Glutamatergic neuron (in vitro differentiated cells): ENCODE measurements around the gene HMBS. TPM values are rescaled to one million over a fixed set of nuclear protein-coding genes. Genes with fewer than 3 reads are reported as not detected.

ENCODE experiments used
- DNase-seq: peaks from one replicate; pipeline ENCODE4 v3.0.0; 2022
- H3K27ac Mint-ChIP-seq: one replicate; pipeline ENCODE4 v1.8.0; 2020; ENCODE audit warnings: mild to moderate bottlenecking, mixed read lengths, inconsistent platforms; ENCODE audit not compliant: unreplicated experiment
- H3K27me3 Mint-ChIP-seq: one replicate; pipeline ENCODE4 v1.8.0; 2020; ENCODE audit warnings: mild to moderate bottlenecking, moderate library complexity, mixed read lengths, inconsistent platforms; ENCODE audit not compliant: unreplicated experiment
- H3K36me3 Mint-ChIP-seq: one replicate; pipeline ENCODE4 v1.8.0; 2020; ENCODE audit warnings: mild to moderate bottlenecking, mixed read lengths, inconsistent platforms; ENCODE audit not compliant: unreplicated experiment
- H3K4me1 Mint-ChIP-seq: one replicate; pipeline ENCODE4 v1.8.0; 2020; ENCODE audit warnings: mild to moderate bottlenecking, low read depth, mixed read lengths, inconsistent platforms; ENCODE audit not compliant: unreplicated experiment
- H3K4me3 Mint-ChIP-seq: one replicate; pipeline ENCODE4 v1.8.0; 2020; ENCODE audit warnings: mild to moderate bottlenecking, mixed read lengths, inconsistent platforms; ENCODE audit not compliant: unreplicated experiment
- H3K9me3 Mint-ChIP-seq: one replicate; pipeline ENCODE4 v1.8.0; 2020; ENCODE audit warnings: mild to moderate bottlenecking, moderate library complexity, mixed read lengths, inconsistent platforms; ENCODE audit not compliant: unreplicated experiment
- total RNA-seq: library from RNA; stranded (reverse); fragmentation: NEBNext Ultra II Directional; extraction: Animal tissue kit (Norgen Biotek cat#: 25700); gene quantifications from one replicate; pipeline ENCODE4 v1.2.1, GENCODE V29; 2021; ENCODE audit not compliant: unreplicated experiment
- TF ChIP-seq, protein P1 (sequence below): fragments of 200-600 bp; sonication (generic); IDR thresholded peaks from one replicate; pipeline ENCODE4 v1.5.0; 2021; ENCODE audit not compliant: partially characterized antibody, unreplicated experiment

HMBS gene
- total RNA-seq, 1 donor from 2014 or later, result 30.4 TPM

DNA sequence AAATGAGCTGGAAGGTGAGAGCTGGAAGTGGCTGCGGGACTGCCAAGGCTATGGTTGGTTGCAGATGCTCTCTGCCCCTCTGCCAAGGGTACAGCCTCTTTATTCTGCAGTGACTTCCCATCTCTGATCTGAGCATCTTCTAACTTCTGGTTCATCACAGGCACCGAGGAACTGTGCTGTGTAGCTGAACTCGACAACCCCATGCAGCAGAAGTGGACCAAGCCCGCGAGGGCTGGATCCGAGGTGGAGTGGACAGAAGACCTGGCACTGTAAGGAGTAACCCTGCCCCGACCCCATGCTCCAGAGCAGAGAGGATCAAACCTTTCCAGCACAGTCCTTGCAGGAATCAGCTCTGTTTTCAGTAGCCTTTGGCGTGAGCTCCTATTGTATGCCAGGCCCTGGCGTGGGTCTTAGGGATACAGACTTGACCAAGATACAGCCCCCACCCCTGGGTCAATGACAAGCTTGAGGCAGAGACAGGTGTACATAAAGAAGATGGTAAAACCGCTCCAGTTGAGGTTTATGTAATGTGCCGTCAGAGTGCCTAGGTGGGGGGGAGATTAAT lies 26.8 kb downstream of the HMBS start:
- peak overlapping the region; percentile 23 for H3K4me3 Mint-ChIP-seq
- H3K4me1 Mint-ChIP-seq, result peaks cover 11% of the 10 kb centered on the region
- TF ChIP-seq, protein P1, sequence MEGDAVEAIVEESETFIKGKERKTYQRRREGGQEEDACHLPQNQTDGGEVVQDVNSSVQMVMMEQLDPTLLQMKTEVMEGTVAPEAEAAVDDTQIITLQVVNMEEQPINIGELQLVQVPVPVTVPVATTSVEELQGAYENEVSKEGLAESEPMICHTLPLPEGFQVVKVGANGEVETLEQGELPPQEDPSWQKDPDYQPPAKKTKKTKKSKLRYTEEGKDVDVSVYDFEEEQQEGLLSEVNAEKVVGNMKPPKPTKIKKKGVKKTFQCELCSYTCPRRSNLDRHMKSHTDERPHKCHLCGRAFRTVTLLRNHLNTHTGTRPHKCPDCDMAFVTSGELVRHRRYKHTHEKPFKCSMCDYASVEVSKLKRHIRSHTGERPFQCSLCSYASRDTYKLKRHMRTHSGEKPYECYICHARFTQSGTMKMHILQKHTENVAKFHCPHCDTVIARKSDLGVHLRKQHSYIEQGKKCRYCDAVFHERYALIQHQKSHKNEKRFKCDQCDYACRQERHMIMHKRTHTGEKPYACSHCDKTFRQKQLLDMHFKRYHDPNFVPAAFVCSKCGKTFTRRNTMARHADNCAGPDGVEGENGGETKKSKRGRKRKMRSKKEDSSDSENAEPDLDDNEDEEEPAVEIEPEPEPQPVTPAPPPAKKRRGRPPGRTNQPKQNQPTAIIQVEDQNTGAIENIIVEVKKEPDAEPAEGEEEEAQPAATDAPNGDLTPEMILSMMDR, result no peak
- H3K9me3 Mint-ChIP-seq, result no peaks in the 10 kb centered on the region
- DNase-seq, result no peak
- H3K36me3 Mint-ChIP-seq, result peaks cover 17% of the 10 kb centered on the region
- H3K27me3 Mint-ChIP-seq, result peaks cover 7% of the 10 kb centered on the region
- H3K27ac Mint-ChIP-seq, result no peak overlapping the region

DNA sequence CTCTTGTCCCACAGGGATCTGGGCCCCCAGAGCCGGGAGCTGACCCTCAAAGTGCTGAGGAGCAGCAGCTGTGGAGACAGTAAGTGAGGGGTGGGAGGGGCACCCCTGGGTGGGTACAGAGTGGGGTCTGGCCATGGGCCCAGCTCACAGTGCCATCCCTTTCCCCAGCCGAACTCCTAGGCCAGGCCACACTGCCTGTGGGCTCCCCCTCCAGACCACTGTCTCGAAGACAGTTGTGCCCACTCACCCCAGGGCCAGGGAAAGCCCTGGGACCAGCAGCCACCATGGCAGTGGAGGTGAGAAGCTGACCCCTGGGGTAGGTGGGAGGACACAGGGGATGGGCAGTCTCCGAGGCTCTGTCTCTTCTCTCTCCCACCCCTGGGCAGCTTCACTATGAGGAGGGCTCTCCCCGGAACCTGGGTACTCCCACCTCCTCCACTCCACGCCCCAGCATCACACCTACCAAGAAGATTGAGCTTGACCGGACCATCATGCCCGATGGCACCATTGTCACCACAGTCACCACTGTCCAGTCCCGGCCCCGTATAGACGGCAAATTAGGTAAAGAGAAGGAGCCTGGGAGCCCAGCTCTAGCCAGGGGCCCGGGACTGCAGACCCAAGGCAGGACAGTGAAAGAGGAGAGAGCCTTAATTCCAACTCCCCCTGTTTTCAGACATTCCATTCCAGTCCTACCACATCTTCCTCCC lies 27.8 kb downstream of the HMBS start:
- peaks cover 17% of the 10 kb centered on the region for H3K36me3 Mint-ChIP-seq
- DNase-seq, result no peak
- H3K4me1 Mint-ChIP-seq, result peaks cover 6% of the 10 kb centered on the region
- no peak overlapping the region for H3K4me3 Mint-ChIP-seq
- H3K27me3 Mint-ChIP-seq, result peaks cover 7% of the 10 kb centered on the region
- H3K27ac Mint-ChIP-seq, result no peak overlapping the region
- peaks cover 2% of the 10 kb centered on the region for H3K9me3 Mint-ChIP-seq
- TF ChIP-seq, protein P1, result no peak

DNA sequence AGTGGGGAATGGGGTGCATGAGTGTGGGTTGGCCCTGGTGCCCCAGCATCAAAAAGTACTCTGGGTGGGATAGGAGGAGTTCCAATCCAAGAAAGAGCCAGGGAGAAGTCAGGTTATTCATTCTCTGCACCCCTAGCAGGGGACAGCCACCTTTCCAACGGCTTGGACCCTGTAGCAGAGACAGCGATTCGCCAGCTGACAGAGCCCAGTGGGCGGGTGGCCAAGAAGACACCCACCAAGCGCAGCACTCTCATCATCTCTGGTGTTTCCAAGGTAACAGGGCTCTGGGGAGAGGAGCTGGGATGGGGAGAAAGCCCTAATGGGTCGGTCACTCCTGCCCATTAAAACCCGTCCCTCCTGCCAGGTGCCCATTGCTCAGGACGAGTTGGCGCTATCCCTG lies 29.0 kb downstream of the HMBS start:
- TF ChIP-seq, protein P1, result no peak
- Mint-ChIP-seq H3K27me3 (peaks cover 2% of the 10 kb centered on the region), H3K27ac (no peak overlapping the region), H3K36me3 (peaks cover 17% of the 10 kb centered on the region), H3K4me3 (no peak overlapping the region), H3K9me3 (peaks cover 2% of the 10 kb centered on the region), H3K4me1 (peaks cover under 1% of the 10 kb centered on the region)
- DNase-seq, result no peak

DNA sequence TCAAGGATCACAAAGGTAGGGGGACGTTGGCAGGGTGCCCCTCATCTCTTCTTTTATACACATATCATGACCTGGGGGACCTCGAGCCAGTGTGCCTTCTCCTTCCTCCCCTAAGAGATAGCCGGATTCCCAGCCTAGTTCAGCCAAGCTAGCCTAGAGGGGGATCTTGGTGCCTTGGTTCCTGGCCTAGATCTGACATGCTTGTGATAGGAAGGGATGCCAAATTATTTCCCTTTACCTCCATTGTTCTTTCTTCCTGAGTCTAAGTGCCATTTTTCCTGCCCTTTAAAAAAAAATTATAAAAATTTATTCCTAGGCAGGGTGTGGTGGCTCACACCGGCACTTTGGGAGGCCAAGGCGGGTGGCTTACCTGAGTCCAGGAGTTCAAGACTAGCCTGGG lies 29.7 kb downstream of the HMBS start:
- peaks cover 2% of the 10 kb centered on the region for H3K9me3 Mint-ChIP-seq
- H3K27ac Mint-ChIP-seq, result no peak overlapping the region
- TF ChIP-seq, protein P1, result no peak
- H3K4me3 Mint-ChIP-seq, result no peak overlapping the region
- DNase-seq, result no peak
- H3K27me3 Mint-ChIP-seq, result peaks cover 2% of the 10 kb centered on the region
- peaks cover 17% of the 10 kb centered on the region for H3K36me3 Mint-ChIP-seq
- H3K4me1 Mint-ChIP-seq, result no peaks in the 10 kb centered on the region

DNA sequence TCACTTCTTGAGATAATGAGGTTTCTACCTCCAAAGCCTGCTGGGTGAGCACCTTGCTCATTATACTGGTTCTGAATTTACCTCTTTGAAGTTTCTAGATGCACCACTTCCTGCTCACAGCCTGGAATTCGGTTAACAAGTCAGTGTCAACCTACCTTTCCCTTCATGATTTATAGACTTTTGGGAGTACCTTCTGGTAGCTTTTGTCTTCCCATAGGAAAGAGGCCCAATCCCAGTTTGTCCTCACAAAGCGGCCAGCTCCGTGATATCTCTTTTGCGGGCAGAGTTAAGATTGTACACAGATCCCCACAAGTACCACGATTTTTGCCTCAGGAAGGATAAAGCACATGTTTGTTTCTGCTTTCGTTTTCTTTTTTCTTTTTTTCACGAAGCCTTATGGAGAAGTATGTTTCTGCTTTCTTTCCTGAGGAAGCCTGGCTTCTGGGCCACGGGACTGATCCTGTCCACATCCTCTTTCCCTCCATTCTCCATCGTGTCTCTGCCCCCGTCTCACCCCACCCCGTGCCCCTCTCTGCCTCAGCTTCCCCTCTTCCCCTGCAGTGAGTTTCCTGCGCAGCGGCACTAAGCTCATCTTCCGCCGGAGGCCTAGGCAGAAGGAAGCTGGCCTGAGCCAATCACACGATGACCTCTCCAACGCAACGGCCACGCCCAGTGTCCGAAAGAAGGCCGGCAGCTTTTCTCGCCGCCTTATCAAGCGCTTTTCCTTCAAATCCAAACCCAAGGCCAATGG lies 31.0 kb downstream of the HMBS start:
- TF ChIP-seq, protein P1, result no peak
- Mint-ChIP-seq H3K4me3 (no peak overlapping the region), H3K27ac (no peak overlapping the region), H3K9me3 (peaks cover 3% of the 10 kb centered on the region), H3K36me3 (peaks cover 12% of the 10 kb centered on the region), H3K27me3 (peaks cover 2% of the 10 kb centered on the region), H3K4me1 (peaks cover 5% of the 10 kb centered on the region)
- DNase-seq, result no peak
